Fibroblast of pulmonary artery (primary cell): Measurements from ENCODE around the gene MSL3B.
A peak's percentile ranks its signal among the peaks of the same experiment; 100 is the strongest.

ENCODE experiments used
- DNase-seq: peaks from one replicate; pipeline ENCODE4 v3.0.0-alpha.2; 2010; ENCODE audit warnings: low read depth
- H3K4me3 ChIP-seq: replicated peaks from 2 replicates; pipeline ENCODE4 v1.5.1; 2011; ENCODE audit warnings: low read depth, mild to moderate bottlenecking, control low read depth, low read length, moderate library complexity
- CTCF ChIP-seq: IDR thresholded peaks from 2 replicates; pipeline ENCODE4 v1.5.1; 2011; ENCODE audit warnings: mild to moderate bottlenecking, control low read depth, low read length, inconsistent platforms; ENCODE audit errors: missing control alignments

Gene MSL3B

GRCh38 chr2:233862261-233862768, 5.9 kb downstream of the MSL3B start:
- TF ChIP-seq CTCF: no peak
- DNase-seq: no peak
- H3K4me3 ChIP-seq: no peak overlapping the region

GRCh38 chr2:233858331-233858730, 9.9 kb downstream of the MSL3B start:
- H3K4me3 ChIP-seq: no peak overlapping the region
- no peak for TF ChIP-seq CTCF
- no peak for DNase-seq

GRCh38 chr2:233857511-233858141, 10.6 kb downstream of the MSL3B start:
- peak; percentile 29 for DNase-seq
- TF ChIP-seq CTCF: peak; percentile 57
- no peak overlapping the region for H3K4me3 ChIP-seq

- no peak overlapping the region for H3K4me3 ChIP-seq
- no peak for DNase-seq
- no peak for TF ChIP-seq CTCF
These were observed 12.0 kb downstream of the MSL3B start for GRCh38 chr2:233856184-233856583.

- DNase-seq: no peak
- H3K4me3 ChIP-seq: no peak overlapping the region
- TF ChIP-seq CTCF: no peak
These were observed 12.8 kb downstream of the MSL3B start for GRCh38 chr2:233855345-233855744.

- no peak for TF ChIP-seq CTCF
- peak; percentile 94 for DNase-seq
- H3K4me3 ChIP-seq: peak within 1 kb of the TSS; percentile 89
These were observed 13.8 kb downstream of the MSL3B start, which contains the start of gene HJURP for GRCh38 chr2:233854241-233854981. Gene HJURP (minus strand): TSS chr2:233854535. CDS start chr2:233854500, 35 bp downstream.

- TF ChIP-seq CTCF: no peak
- no peak for DNase-seq
- H3K4me3 ChIP-seq: peak overlapping the region; percentile 89
These were observed 14.3 kb downstream of the MSL3B start for GRCh38 chr2:233853883-233854240.
